ENCODE measurements around the gene HRH1. TPM values are rescaled to one million over a fixed set of nuclear protein-coding genes. Genes with fewer than 3 reads are reported as not detected.

Gene HRH1
- total and polyA plus RNA-seq, 4 donors: 2.3 to 8.3 (median 4.6) TPM

DNA sequence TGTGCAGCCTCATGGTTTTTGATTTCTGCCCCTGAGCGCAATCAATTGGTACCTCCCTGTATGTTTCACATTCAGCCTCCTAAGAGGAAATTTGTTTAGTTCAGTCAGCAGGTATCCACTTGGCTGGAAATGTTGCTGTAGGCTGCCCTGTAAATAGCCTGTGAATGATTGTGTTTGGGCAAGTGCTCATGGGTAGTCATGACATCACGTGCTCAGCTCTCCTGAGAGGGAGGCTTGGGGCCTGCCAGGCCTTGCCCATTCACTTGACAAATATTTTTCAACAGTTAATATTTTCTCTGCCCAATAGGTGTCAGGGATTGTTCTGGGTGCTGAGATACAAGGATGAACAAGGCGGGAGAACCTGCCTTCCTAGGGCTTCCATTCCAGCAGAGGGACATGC is 13.3 kb downstream of the HRH1 start:
- no peaks in the 10 kb centered on the region for H3K36me3 ChIP-seq (ENCODE audit: control insufficient read depth in 4 of 4, insufficient read depth in 4 of 4, low read length in 4 of 4)
- H3K9me3 ChIP-seq (ENCODE audit: control insufficient read depth in 4 of 4, insufficient read depth in 3 of 4, low read length in 3 of 4): peaks cover 0 to 2% (median 0%) of the 10 kb centered on the region in 4 donors
- no peak overlapping the region for H3K4me3 ChIP-seq
- H3K4me1 ChIP-seq (ENCODE audit: control insufficient read depth in 5 of 5, insufficient read depth in 5 of 5, low read length in 5 of 5): peaks cover 0 to 17% (median 0%) of the 10 kb centered on the region in 5 donors
- peaks cover 0 to 3% (median 0%) of the 10 kb centered on the region in 3 donors for H3K27me3 ChIP-seq (ENCODE audit: control insufficient read depth in 3 of 3, insufficient read depth in 3 of 3, low read length in 2 of 3)
- no peak overlapping the region for H3K9ac ChIP-seq (ENCODE audit: insufficient read depth in 1 of 2, low read length in 2 of 2)
- H3K27ac ChIP-seq (ENCODE audit: low read depth in 1 of 2, low read length in 1 of 2): no peak overlapping the region
- 85 to 95% methylated on average over 3 of the region's 3 CpGs for WGBS, 2 donors
- ATAC-seq (ENCODE audit: insufficient read depth, low FRiP score) (no peak), DNase-seq (no peak)
- no peak for TF ChIP-seq CTCF (IDR thresholded peaks at IDR 0.05; ENCODE audit: control extremely low read depth, extremely low read depth)

GRCh38 chr3:11168406-11168805 is 14.1 kb downstream of the HRH1 start:
- no peak overlapping the region for H3K9ac ChIP-seq (ENCODE audit: insufficient read depth in 1 of 2, low read length in 2 of 2)
- H3K4me1 ChIP-seq (ENCODE audit: control insufficient read depth in 5 of 5, insufficient read depth in 5 of 5, low read length in 5 of 5): peaks cover 0 to 17% (median 0%) of the 10 kb centered on the region in 5 donors
- no peak for TF ChIP-seq CTCF (IDR thresholded peaks at IDR 0.05; ENCODE audit: control extremely low read depth, extremely low read depth)
- 93 to 94% methylated on average over 13 of the region's 13 CpGs for WGBS, 2 donors
- H3K36me3 ChIP-seq (ENCODE audit: control insufficient read depth in 4 of 4, insufficient read depth in 4 of 4, low read length in 4 of 4): no peaks in the 10 kb centered on the region
- DNase-seq: no peak
- no peak overlapping the region for H3K27ac ChIP-seq (ENCODE audit: low read depth in 1 of 2, low read length in 1 of 2)
- peaks cover 0 to 2% (median 0%) of the 10 kb centered on the region in 4 donors for H3K9me3 ChIP-seq (ENCODE audit: control insufficient read depth in 4 of 4, insufficient read depth in 3 of 4, low read length in 3 of 4)
- ATAC-seq (ENCODE audit: insufficient read depth, low FRiP score): no peak
- H3K27me3 ChIP-seq (ENCODE audit: control insufficient read depth in 3 of 3, insufficient read depth in 3 of 3, low read length in 2 of 3): peaks cover 0 to 3% (median 0%) of the 10 kb centered on the region in 3 donors
- no peak overlapping the region for H3K4me3 ChIP-seq

- H3K27ac ChIP-seq (ENCODE audit: low read depth in 1 of 2, low read length in 1 of 2): no peak overlapping the region
- H3K9ac ChIP-seq (ENCODE audit: insufficient read depth in 1 of 2, low read length in 2 of 2): no peak overlapping the region
- no peaks in the 10 kb centered on the region for H3K36me3 ChIP-seq (ENCODE audit: control insufficient read depth in 4 of 4, insufficient read depth in 4 of 4, low read length in 4 of 4)
- no peak for ATAC-seq (ENCODE audit: insufficient read depth, low FRiP score)
- DNase-seq: no peak
- H3K4me1 ChIP-seq (ENCODE audit: control insufficient read depth in 5 of 5, insufficient read depth in 5 of 5, low read length in 5 of 5): peaks cover 0 to 17% (median 0%) of the 10 kb centered on the region in 5 donors
- peaks cover 0 to 2% (median 0%) of the 10 kb centered on the region in 4 donors for H3K9me3 ChIP-seq (ENCODE audit: control insufficient read depth in 4 of 4, insufficient read depth in 3 of 4, low read length in 3 of 4)
- H3K4me3 ChIP-seq: no peak overlapping the region
- no peak for TF ChIP-seq CTCF (IDR thresholded peaks at IDR 0.05; ENCODE audit: control extremely low read depth, extremely low read depth)
- H3K27me3 ChIP-seq (ENCODE audit: control insufficient read depth in 3 of 3, insufficient read depth in 3 of 3, low read length in 2 of 3): no peaks in the 10 kb centered on the region
- 79 to 85% methylated on average over 13 of the region's 13 CpGs for WGBS, 2 donors
Observed at GRCh38 chr3:11168881-11169805, 14.8 kb downstream of the HRH1 start.
